ENCODE results near the gene ZGLP1.

ZGLP1 gene

DNA sequence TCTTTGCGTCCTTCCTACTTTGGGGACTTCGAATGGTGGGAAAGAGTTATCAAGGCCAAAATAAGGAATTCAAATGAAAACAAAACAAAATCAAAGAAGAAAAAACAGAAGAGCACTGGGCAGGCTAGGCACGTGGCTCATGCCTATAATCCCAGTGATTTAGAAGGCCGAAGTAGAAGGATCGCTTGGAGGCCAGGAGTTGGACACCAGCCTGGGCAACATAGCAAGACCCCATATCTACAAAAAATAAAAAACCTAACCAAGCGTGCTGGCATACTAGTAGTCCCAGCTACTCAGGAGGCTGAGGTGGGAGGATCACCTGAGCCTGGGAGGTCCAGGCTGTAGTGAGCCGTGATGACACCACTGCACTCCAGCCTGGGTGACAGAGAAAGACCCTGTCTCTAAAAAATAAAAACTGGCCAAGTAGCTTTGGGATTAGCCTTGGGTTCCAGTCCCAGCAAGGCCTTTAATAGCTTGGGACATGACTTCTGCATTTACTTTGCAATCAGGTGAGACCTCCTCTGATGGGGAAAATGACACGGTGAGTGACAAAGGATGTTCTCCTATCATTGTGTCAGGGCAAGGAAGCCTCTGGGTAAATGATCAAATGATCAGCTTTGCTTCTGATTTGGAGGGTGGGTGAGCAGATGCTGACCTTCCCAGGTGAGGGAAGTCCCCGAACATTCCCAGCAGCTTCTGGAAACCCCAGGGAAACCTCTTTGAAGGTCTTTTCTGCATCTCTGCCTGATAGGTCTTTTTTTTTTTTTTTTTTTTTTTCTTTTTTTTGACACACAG, 31.6 kb downstream of the ZGLP1 start:
- TF ChIP-seq, protein P1, sequence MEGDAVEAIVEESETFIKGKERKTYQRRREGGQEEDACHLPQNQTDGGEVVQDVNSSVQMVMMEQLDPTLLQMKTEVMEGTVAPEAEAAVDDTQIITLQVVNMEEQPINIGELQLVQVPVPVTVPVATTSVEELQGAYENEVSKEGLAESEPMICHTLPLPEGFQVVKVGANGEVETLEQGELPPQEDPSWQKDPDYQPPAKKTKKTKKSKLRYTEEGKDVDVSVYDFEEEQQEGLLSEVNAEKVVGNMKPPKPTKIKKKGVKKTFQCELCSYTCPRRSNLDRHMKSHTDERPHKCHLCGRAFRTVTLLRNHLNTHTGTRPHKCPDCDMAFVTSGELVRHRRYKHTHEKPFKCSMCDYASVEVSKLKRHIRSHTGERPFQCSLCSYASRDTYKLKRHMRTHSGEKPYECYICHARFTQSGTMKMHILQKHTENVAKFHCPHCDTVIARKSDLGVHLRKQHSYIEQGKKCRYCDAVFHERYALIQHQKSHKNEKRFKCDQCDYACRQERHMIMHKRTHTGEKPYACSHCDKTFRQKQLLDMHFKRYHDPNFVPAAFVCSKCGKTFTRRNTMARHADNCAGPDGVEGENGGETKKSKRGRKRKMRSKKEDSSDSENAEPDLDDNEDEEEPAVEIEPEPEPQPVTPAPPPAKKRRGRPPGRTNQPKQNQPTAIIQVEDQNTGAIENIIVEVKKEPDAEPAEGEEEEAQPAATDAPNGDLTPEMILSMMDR (IDR thresholded peaks at IDR 0.05; ENCODE audit: low read depth, low read length), result no peak
- no peak for TF ChIP-seq POLR2A (IDR thresholded peaks at IDR 0.05; ENCODE audit: extremely low read depth, insufficient read length)
- no peak for TF ChIP-seq MYC (IDR thresholded peaks at IDR 0.05; ENCODE audit: low read depth, low read length)
- TF ChIP-seq, protein P2, sequence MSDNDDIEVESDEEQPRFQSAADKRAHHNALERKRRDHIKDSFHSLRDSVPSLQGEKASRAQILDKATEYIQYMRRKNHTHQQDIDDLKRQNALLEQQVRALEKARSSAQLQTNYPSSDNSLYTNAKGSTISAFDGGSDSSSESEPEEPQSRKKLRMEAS (IDR thresholded peaks at IDR 0.05; ENCODE audit: low read depth, low read length), result no peak
- no peak overlapping the region for H3K4me3 ChIP-seq (ENCODE audit: low read depth, low read length)
- peak; percentile 43 for DNase-seq (ENCODE audit: low read depth)

GRCh38 chr19:10274589-10274988, 35.0 kb downstream of the ZGLP1 start:
- TF ChIP-seq POLR2A (IDR thresholded peaks at IDR 0.05; ENCODE audit: extremely low read depth, insufficient read length) (no peak), MYC (IDR thresholded peaks at IDR 0.05; ENCODE audit: low read depth, low read length) (no peak)
- TF ChIP-seq, protein P1 (IDR thresholded peaks at IDR 0.05; ENCODE audit: low read depth, low read length), result no peak
- TF ChIP-seq, protein P2 (IDR thresholded peaks at IDR 0.05; ENCODE audit: low read depth, low read length), result no peak
- peak; percentile 36 for DNase-seq (ENCODE audit: low read depth)
- no peak overlapping the region for H3K4me3 ChIP-seq (ENCODE audit: low read depth, low read length)

- H3K4me3 ChIP-seq (ENCODE audit: low read depth, low read length), result peak overlapping the region; percentile 42
- TF ChIP-seq POLR2A (IDR thresholded peaks at IDR 0.05; ENCODE audit: extremely low read depth, insufficient read length) (no peak), MYC (IDR thresholded peaks at IDR 0.05; ENCODE audit: low read depth, low read length) (no peak)
- TF ChIP-seq, protein P1 (IDR thresholded peaks at IDR 0.05; ENCODE audit: low read depth, low read length), result no peak
- TF ChIP-seq, protein P2 (IDR thresholded peaks at IDR 0.05; ENCODE audit: low read depth, low read length), result no peak
- DNase-seq (ENCODE audit: low read depth), result peak; percentile 77
Observed at GRCh38 chr19:10271543-10272086, 38.0 kb downstream of the ZGLP1 start.

DNA sequence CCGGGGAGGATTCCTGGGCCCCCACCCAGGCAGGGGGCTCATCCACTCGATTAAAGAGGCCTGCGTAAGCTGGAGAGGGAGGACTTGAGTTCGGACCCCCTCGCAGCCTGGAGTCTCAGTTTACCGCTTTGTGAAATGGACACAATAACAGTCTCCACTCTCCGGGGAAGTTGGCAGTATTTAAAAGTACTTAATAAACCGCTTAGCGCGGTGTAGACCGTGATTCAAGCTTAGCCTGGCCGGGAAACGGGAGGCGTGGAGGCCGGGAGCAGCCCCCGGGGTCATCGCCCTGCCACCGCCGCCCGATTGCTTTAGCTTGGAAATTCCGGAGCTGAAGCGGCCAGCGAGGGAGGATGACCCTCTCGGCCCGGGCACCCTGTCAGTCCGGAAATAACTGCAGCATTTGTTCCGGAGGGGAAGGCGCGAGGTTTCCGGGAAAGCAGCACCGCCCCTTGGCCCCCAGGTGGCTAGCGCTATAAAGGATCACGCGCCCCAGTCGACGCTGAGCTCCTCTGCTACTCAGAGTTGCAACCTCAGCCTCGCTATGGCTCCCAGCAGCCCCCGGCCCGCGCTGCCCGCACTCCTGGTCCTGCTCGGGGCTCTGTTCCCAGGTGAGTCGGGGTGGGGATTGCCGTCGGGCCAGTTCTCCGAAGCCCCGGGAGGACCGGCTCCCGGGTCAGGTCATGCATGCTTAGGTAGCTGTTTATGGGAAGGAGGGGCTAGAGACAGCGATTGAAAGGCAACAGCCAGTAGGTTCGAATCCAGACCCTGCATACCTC, 38.8 kb downstream of the ZGLP1 start, which contains the start of gene ICAM1:
TSS of gene ICAM1 (plus strand) at position 505 of the 779 bp plus-strand sequence. CDS start at position 545, 40 bp downstream.
- peak; percentile 98 for DNase-seq (ENCODE audit: low read depth)
- TF ChIP-seq, protein P2 (IDR thresholded peaks at IDR 0.05; ENCODE audit: low read depth, low read length), result no peak
- TF ChIP-seq, protein P1 (IDR thresholded peaks at IDR 0.05; ENCODE audit: low read depth, low read length), result peak; percentile 45

GRCh38 chr19:10270180-10270615, 39.4 kb downstream of the ZGLP1 start:
- TF ChIP-seq POLR2A (IDR thresholded peaks at IDR 0.05; ENCODE audit: extremely low read depth, insufficient read length) (no peak), MYC (IDR thresholded peaks at IDR 0.05; ENCODE audit: low read depth, low read length) (no peak)
- TF ChIP-seq, protein P2 (IDR thresholded peaks at IDR 0.05; ENCODE audit: low read depth, low read length), result no peak
- TF ChIP-seq, protein P1 (IDR thresholded peaks at IDR 0.05; ENCODE audit: low read depth, low read length), result no peak
- peak overlapping the region; percentile 42 for H3K4me3 ChIP-seq (ENCODE audit: low read depth, low read length)
- DNase-seq (ENCODE audit: low read depth), result peak; percentile 100

More for the DNA sequence above, 38.8 kb downstream of the ZGLP1 start, which contains the start of gene ICAM1:
- peak within 1 kb of the TSS; percentile 42 for H3K4me3 ChIP-seq (ENCODE audit: low read depth, low read length)

Measured in NB4 (cell line).